GM19238 (cell line): ENCODE data around the gene AGTRAP.

Experiments used
- DNase-seq: peaks from one replicate; pipeline ENCODE4 v3.0.0; 2011; ENCODE audit warnings: low spot score; ENCODE audit not compliant: insufficient read length

The AGTRAP gene

GRCh38 chr1:11706292-11706691 lies 29.6 kb upstream of the AGTRAP start:
- DNase-seq: no peak

DNA sequence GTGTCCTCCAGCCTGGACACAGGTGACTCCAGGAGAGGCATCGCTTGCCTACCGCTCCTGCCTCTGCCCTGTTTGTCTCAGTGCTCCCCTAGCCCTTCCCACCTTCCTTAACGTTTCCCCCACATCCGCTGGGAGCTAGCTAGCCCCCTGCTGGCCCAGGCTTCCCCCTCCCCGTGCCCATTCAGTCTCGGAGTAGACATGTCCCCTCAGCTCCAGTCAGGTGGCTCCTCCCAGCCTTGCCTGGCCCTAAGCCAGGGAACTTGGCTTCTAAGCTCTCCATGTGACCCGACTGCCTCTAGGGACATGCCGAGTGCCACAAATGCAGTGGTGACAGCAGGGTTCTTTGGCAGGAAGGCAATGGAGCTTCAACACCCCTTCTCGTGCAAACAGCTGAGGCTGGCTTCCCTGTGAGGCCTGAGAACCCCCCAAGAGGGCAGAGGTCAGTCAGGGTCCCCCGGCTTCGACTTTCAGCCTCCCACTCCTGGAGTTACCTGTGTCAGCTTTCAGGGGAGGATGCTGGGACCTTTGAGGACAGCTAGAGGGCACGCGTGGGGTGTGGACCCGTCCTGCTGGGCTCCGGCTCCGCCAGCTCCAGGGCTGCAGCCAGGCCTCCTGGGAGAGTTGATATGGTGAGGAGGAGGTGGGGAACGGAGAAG lies 28.2 kb upstream of the AGTRAP start:
- DNase-seq: no peak

DNA sequence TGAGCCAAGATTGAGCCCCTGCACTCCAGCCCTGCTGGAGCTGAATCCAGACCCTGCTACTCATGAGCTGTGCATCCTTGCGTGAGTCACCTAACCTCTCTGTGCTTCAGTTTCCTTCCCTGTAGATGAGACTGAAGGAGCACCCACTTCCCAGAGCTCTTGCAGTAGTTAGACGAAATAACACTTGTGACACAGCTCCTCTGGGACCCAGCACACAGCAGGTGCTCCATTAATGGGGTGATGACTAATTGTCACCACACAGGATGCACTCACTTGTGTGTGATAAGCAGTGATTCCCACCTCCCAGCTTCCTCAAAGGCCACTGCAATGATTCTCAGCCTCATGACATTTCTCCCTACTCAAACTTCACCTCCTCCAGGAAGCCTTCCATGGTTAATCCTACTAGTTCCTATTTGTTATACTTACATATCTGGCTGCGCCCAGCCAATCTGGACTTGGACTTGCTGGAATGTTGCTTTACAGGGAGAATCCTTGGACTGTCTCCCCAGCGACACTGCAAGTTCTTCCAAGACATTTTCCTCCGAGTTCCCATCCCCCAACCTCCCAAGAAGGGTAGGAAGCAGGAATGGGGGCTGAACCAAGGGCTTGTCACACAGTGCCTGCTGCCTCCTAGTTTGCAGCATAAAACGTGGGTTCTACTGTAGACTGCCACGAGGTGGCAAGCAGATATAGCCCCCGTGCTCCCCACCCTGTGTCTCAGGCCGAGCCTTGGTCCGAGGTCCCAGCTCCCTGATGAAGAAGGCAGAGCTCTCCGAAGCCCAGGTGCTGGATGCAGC lies 27.2 kb upstream of the AGTRAP start:
- no peak for DNase-seq

DNA sequence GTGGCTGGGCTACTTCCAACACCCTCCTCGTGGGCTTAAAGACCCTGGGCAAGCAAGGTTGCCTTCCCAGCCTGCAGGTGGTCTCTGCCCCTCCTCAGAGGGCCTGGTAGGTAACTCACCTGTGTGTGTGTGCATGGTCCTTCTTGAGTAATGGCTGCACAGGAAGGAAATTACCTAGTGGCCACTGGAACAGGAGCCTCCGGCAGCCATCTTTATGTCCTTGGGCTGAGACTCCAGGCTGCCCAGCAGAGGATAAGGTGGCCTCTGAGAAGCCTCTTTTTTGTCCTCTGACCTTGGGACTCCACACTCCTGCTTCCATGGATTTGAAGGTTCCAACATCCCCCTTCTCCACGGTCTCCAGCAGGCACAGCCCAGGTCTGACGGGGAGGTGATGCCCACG lies 24.4 kb upstream of the AGTRAP start:
- DNase-seq: no peak

DNA sequence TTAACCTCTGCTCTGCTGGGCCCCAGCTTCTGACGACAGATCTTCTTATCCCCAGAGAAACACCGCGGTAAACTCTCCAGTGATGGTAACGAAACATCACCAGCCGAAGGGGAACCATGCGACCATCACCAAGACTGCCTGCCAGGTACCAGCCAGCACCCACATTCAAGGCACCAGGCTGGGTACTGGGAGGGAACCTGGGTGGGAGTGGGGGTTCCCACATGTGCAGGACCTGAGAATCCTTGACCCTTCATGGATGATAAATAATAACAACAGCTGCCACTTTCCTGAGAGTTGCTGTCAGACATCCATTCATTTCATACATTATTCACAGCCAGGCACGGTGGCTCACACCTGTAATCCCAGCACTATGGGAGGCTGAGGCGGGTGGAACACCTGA lies 23.7 kb upstream of the AGTRAP start:
- no peak for DNase-seq

DNA sequence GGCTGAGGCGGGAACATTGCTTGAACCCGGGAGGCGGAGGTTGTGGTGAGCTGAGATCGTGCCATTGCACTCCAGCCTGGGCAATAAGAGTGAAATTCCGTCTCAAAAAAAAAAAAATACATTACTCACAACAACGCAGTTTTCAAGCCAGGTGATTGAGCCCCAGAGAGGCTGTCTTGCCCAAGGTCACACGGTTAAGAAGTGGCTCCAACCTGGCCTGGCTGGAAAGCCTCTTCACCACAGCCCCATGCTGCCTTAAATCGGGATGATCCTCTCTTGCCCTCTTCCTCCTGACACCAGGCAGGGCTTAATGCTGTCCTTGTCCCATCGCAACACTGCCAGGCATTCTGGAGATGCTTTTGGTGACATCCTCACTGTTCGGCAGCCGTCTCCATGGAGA lies 22.8 kb upstream of the AGTRAP start:
- no peak for DNase-seq

DNA sequence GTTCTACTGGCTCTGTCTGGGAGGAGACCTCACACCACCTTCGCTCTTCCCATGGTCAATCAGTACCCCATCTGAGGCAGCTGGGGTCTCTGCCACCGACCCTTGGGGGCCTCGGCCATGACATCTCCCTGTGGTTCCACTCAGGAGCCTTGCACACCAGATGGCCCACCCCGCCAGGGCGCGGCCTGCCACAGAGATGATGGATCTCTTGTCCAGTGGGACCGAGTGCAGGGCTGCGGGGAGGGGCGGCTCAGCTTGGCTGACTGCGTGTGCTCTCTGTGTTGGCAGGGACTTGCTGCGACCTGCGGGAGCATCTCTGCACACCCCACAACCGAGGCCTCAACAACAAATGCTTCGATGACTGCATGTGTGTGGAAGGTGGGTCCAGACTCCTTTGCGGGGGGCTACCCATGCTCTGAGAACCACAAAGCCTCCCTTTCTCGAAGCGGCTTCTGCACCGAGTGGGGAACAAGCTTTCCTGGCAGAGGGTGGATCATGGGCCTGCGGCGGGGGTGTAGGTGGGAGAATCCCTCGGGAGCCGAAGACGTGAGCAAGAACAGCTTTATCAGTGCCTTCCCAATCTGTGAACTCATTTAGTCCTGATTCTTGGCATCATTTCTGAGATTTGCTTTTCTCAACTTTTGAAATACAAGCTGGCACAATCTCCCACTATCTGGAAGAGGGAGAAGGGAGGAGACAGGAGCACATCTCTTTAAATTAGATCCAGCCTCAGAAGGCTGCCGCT lies 20.9 kb upstream of the AGTRAP start:
- DNase-seq: no peak

GRCh38 chr1:11719313-11720032 lies 16.5 kb upstream of the AGTRAP start:
- DNase-seq: peak; percentile 64

GRCh38 chr1:11720033-11720376 lies 15.9 kb upstream of the AGTRAP start:
- no peak for DNase-seq

GRCh38 chr1:11720525-11720924 lies 15.4 kb upstream of the AGTRAP start:
- DNase-seq: no peak

- no peak for DNase-seq
These were observed 14.6 kb upstream of the AGTRAP start for GRCh38 chr1:11721311-11721710.

GRCh38 chr1:11722538-11722937 lies 13.4 kb upstream of the AGTRAP start:
- DNase-seq: no peak

DNA sequence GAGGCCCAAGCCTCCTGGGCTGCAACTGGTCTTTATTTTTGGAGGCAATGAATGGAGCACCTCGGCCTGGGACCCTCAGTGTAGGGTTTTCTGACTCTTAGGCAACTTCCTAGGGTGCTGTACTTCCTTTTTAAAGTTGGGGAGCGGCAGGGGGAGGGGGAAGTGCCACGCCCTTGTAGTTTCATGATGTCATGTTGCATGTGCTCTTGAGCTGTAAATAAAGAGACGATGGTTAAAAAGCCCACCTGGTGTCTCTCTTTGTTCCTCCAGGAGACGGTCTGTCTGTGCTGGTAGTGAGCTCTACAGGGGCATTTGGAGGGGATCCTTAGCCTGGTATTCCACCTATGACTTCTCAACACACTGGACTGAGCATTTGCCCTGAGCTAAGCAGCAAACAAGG lies 10.3 kb upstream of the AGTRAP start:
- DNase-seq: no peak

- DNase-seq: no peak
These were observed 8.8 kb upstream of the AGTRAP start for GRCh38 chr1:11727119-11727518.

DNA sequence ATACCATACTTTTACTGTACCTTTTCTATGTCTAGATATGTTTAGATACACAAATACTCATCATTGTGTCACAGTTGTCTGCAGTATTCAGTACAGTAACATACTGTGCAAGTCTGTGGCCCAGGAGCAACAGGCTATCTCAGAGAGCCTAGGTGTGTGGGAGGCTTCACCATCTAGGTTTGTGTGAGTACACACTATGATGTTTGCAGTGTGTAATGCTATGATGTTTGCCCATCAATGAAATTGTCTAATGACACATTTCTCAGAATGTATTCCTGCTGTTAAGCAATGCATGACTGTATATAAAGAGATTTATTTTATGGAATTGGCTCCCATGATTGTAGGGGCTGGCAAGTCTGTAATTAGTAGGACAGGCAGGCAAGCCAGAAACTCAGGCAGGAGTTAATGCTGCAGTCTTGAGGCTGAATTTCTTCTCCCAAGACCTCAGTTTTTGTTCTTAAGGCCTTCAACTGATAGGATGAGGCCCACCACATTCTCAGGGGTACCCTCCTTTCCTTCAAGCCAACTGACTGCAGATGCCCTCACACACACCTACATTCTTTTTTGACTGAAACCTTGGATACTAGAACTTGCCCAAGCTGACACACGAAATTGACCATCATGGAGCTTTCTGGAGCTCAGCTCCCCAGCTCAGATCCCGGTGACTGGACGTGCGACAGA lies 7.7 kb upstream of the AGTRAP start:
- DNase-seq: no peak

DNA sequence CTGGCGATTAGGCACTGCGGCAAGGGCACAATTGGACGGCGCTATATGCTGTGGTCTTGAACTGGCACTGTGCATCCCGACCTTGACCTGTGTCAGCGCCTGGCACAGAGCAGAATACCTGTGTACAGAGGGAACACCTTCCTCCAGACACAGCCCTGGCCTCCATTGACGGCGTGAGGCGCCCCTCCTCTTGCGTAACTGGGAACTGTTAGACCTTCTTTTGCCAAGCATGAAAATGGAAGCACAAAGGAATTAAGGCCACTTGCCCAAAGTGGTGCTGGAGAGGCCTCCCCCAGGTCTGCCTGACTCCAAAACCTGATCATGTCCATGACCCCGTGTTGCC lies 6.8 kb upstream of the AGTRAP start:
- no peak for DNase-seq

DNA sequence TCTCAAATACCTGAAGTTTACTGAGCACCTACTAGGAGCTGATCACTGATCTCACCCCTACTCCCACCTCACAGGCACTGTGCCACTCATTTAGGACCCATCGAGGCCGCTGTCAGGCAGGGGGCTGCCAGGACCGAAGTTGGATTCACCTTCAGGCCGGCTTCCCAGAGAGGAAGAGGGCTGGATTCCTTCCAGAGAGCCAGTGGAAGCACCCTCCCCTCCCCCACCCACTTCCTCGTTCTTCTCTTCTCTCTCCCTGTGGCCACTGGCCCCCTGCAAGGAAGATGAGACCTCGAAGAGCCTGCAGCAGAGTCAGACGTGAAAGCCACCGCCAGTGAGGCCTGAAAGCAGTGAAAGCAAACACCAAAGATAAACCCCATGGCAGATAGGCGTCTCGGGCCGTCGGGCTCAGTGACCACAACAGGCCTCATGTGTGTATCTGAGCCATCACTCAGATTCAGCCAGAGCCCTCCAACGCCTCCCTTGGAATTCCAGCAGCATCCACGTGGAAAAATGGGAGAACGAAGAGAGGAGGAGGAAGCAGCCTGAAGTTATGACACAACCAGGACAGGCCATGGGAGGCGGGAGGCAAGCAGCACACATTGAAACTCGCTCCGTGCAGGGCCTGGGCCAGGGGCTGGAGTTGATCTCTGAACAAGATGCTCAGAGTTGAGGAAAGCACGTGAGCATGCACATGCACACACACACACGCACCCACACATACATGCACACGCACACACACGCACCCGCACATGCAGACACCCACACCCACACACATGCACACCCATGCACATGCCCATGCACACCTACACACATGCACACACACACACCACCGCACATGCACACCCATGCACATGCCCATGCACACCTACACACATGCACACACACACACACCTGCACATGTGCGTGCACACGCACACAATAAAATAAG lies 6.2 kb upstream of the AGTRAP start:
- DNase-seq: no peak

- DNase-seq: peak; percentile 48
These were observed 5.5 kb upstream of the AGTRAP start for GRCh38 chr1:11730429-11730891.

- DNase-seq: peak; percentile 59
These were observed 4.1 kb upstream of the AGTRAP start for GRCh38 chr1:11731691-11732283.

- DNase-seq: no peak
These were observed 2.6 kb upstream of the AGTRAP start for GRCh38 chr1:11733306-11733705.
